Left cardiac atrium (tissue), 4 donors: ENCODE measurements around the gene PYGO2. TPM values are rescaled to one million over a fixed set of nuclear protein-coding genes. Genes with fewer than 3 reads are reported as not detected.

Experiments
- ATAC-seq, 2 donors: fragments of 200-7000 bp; cut with Tn5 transposase; one replicate each; pipeline ENCODE4 v1.9.1; 2020; ENCODE audit warnings: mild to moderate bottlenecking in 2 of 2, moderate library complexity in 2 of 2
- DNase-seq: peaks from one replicate; pipeline ENCODE4 v3.0.0-alpha.2; 2020
- intact Hi-C, 2 donors: fragments of 100-400 bp; cut with DNase I; formaldehyde crosslinking; loops; one replicate each; pipeline versions ENCODE4 v1.14.1 to v1.15.1; 2022 to 2023
- long read RNA-seq: library from polyadenylated mRNA; unstranded; transcript quantifications from one replicate; pipeline ENCODE4 v2.0.0, GENCODE V29; 2021
- total RNA-seq, 2 donors: library from RNA; stranded (reverse); fragmentation: NEBNext Ultra II Directional; extraction: Animal tissue kit (Norgen Biotek cat#: 25700); gene quantifications; one replicate each; pipeline ENCODE4 v1.2.1, GENCODE V29; 2021
- donor health status: DM: no; HTN: yes; CAD: no.
- donor health status: DM: no; HTN: yes; CAD: no; lungs with severe emphysema.
- donor health status: DM: yes; HTN: yes; CAD: no.
- donor health status: Dilated cardiomyopathy.

The PYGO2 gene
- 10 to 100 TPM; 15.3 to 15.8 TPM for total RNA-seq
- long read RNA-seq, transcript PYGO2-202 (3 exons, 3,146 nt) = major isoform, 10 of 17 reads
- long read RNA-seq, partial matches to known transcripts = 0 of 17 reads
- long read RNA-seq, other reads (novel, unspliced or antisense) = 7 of 17 reads

- intact Hi-C loops = loop anchor here in 1 of 2 donors (5.0 kb wide), 2 partner anchors 51 to 101 kb away; partner anchors contain the start of gene EFNA4
- ATAC-seq (peak; percentile 89 to 90), DNase-seq (peak; percentile 87)
Measured at GRCh38 chr1:154961207-154962155, at the start of gene PYGO2. PYGO2 (minus strand) TSS chr1:154961782; CDS start chr1:154961576, 206 bp downstream.

GRCh38 chr1:155011004-155011416 lies 49.4 kb upstream of the PYGO2 start:
- DNase-seq (no peak), ATAC-seq (no peak)
- intact Hi-C loops = loop anchor here in 1 of 2 donors (5.0 kb wide), 1 partner anchor 49 kb away; the partner anchor contains the start of gene PYGO2

- DNase-seq (no peak), ATAC-seq (no peak)
- intact Hi-C loops = loop anchor here in 1 of 2 donors (5.0 kb wide), 1 partner anchor 48 kb away; the partner anchor contains the start of gene PYGO2
Measured at GRCh38 chr1:155010211-155010918, 48.8 kb upstream of the PYGO2 start.

- DNase-seq (no peak), ATAC-seq (no peak)
- intact Hi-C loops = loop anchor here in 1 of 2 donors (5.0 kb wide), 1 partner anchor 47 kb away; the partner anchor contains the start of gene PYGO2
Measured at GRCh38 chr1:155009742-155010141, 48.2 kb upstream of the PYGO2 start.

- intact Hi-C loops = no loop called here
- DNase-seq (no peak), ATAC-seq (no peak)
Measured at GRCh38 chr1:155009221-155009711, 47.7 kb upstream of the PYGO2 start.

- peak; percentile 49 for DNase-seq
- peak in 1 of 2 donors; percentile 1 for ATAC-seq
- intact Hi-C loops = no loop called here
Measured at GRCh38 chr1:155008015-155008941, 46.7 kb upstream of the PYGO2 start.

GRCh38 chr1:155007251-155007828 lies 45.8 kb upstream of the PYGO2 start:
- intact Hi-C loops = no loop called here
- DNase-seq = peak; percentile 53
- ATAC-seq = peak; percentile 8 to 33

GRCh38 chr1:155006601-155007101 lies 45.1 kb upstream of the PYGO2 start:
- DNase-seq (no peak), ATAC-seq (no peak)
- intact Hi-C loops = no loop called here

- DNase-seq (peak; percentile 69), ATAC-seq (peak in 1 of 2 donors; percentile 3)
- intact Hi-C loops = no loop called here
Measured at GRCh38 chr1:155005076-155006011, 43.8 kb upstream of the PYGO2 start.

GRCh38 chr1:155004352-155005075 lies 42.9 kb upstream of the PYGO2 start:
- ATAC-seq (no peak), DNase-seq (no peak)
- intact Hi-C loops = no loop called here

- ATAC-seq (peak; percentile 3 to 5), DNase-seq (peak; percentile 84)
- intact Hi-C loops = no loop called here
Measured at GRCh38 chr1:155003766-155004351, 42.3 kb upstream of the PYGO2 start.

GRCh38 chr1:155003227-155003765 lies 41.7 kb upstream of the PYGO2 start:
- DNase-seq (peak; percentile 48), ATAC-seq (no peak)
- intact Hi-C loops = no loop called here

GRCh38 chr1:155002464-155003226 lies 41.1 kb upstream of the PYGO2 start, which contains the start of gene ZBTB7B:
ZBTB7B (plus strand) TSS chr1:155002802; CDS start chr1:155014661, 11,859 bp downstream.
- intact Hi-C loops = no loop called here
- peak; percentile 2 to 4 for ATAC-seq
- DNase-seq = peak; percentile 63
